Duodenal mucosa (tissue), 2 donors: Measurements from ENCODE around the gene PADI2.

Experiments
- H3K27ac ChIP-seq: one replicate; pipeline ENCODE4 v1.7.0; 2013; ENCODE audit warnings: low read depth, low read length
- H3K27me3 ChIP-seq, 2 donors: one replicate each; pipeline ENCODE4 v1.7.0; 2013; ENCODE audit warnings: low read length in 2 of 2, control low read depth in 1 of 2; ENCODE audit not compliant: insufficient read depth in 2 of 2, control insufficient read depth in 1 of 2
- H3K36me3 ChIP-seq, 2 donors: one replicate each; pipeline ENCODE4 v1.7.0; 2013; ENCODE audit warnings: low read length in 2 of 2, control low read depth in 1 of 2; ENCODE audit not compliant: insufficient read depth in 2 of 2, control insufficient read depth in 1 of 2
- H3K4me1 ChIP-seq, 2 donors: one replicate each; pipeline ENCODE4 v1.7.0; 2013; ENCODE audit warnings: low read length in 2 of 2, control low read depth in 1 of 2; ENCODE audit not compliant: insufficient read depth in 2 of 2, control insufficient read depth in 1 of 2
- H3K4me3 ChIP-seq, 2 donors: one replicate each; pipeline ENCODE4 v1.7.0; 2013; ENCODE audit warnings: low read length in 2 of 2, low read depth in 1 of 2
- H3K9ac ChIP-seq, 2 donors: one replicate each; pipeline ENCODE4 v1.7.0; 2013; ENCODE audit warnings: low read length in 2 of 2, low read depth in 1 of 2
- H3K9me3 ChIP-seq, 2 donors: one replicate each; pipeline ENCODE4 v1.7.0; 2013; ENCODE audit warnings: low read length in 2 of 2, control low read depth in 1 of 2; ENCODE audit not compliant: control insufficient read depth in 1 of 2

PADI2 gene

DNA sequence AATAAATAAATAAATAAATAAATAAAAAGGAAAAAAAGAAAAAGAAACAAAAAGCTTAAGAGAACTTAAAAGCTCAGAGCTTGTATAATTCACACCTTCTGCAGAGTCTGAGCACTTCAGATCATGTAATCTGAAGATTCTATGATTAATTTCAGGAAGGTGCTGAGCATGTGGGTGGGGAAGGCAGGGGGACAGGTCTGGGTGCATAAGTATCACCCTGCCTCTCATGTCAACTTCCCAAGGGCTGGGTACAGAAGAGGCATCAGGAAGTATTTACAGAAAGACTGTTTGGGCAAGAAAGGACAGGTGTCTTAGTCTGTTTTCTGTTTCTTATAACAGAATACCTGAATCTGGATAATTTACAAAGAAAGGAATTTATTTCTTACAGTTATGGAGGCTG is 20.4 kb upstream of the PADI2 start:
- Histone ChIP-seq H3K36me3 (no peaks in the 10 kb centered on the region), H3K9me3 (no peaks in the 10 kb centered on the region), H3K4me3 (no peak overlapping the region), H3K4me1 (no peaks in the 10 kb centered on the region), H3K27me3 (peaks cover 0 to 3% of the 10 kb centered on the region in 2 donors), H3K9ac (no peak overlapping the region), H3K27ac (no peak overlapping the region)

DNA sequence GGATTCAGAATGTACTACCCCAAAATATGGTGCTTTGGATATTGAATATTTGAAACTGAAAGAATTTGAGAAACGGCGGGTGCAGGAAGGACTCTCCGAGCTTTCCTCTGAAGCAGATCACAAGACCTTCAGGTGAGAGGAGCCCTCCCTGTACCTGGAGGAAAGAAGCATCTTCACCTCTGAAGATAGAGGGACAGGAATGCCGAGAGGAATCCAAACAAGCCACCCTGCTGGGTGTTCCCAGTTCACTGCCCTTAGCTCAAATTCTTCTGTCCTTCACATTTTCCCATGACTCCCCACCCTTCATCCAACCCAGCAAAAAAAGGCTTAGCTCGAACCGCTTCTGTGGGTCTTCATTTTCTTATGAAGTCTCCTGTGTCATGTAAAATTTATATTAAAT is 18.2 kb upstream of the PADI2 start:
- H3K27me3 ChIP-seq: peaks cover 0 to 3% of the 10 kb centered on the region in 2 donors
- no peak overlapping the region for H3K27ac ChIP-seq
- no peak overlapping the region for H3K4me3 ChIP-seq
- H3K9me3 ChIP-seq: no peaks in the 10 kb centered on the region
- H3K36me3 ChIP-seq: no peaks in the 10 kb centered on the region
- no peak overlapping the region for H3K9ac ChIP-seq
- H3K4me1 ChIP-seq: no peaks in the 10 kb centered on the region

DNA sequence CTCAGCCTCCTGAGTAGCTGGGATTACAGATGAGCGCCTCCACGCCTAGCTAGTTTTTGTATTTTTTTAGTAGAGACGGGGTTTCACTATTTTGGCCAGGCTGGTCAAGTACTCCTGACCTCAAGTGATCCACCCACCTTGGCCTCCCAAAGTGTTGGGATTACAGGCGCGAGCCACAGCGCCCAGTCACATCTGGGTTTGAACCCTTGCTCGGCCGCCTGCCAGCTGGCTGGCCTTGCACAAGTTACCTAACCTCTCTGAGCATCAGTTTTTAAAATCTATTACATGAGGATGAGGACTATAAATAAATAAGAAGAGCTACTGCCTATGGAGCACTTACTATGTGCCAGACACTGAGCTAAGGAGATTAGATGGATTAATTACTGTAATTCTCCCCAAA is 17.7 kb upstream of the PADI2 start:
- Histone ChIP-seq H3K4me1 (no peaks in the 10 kb centered on the region), H3K9ac (no peak overlapping the region), H3K36me3 (no peaks in the 10 kb centered on the region), H3K27me3 (peaks cover 0 to 3% of the 10 kb centered on the region in 2 donors), H3K4me3 (no peak overlapping the region), H3K27ac (no peak overlapping the region), H3K9me3 (no peaks in the 10 kb centered on the region)

DNA sequence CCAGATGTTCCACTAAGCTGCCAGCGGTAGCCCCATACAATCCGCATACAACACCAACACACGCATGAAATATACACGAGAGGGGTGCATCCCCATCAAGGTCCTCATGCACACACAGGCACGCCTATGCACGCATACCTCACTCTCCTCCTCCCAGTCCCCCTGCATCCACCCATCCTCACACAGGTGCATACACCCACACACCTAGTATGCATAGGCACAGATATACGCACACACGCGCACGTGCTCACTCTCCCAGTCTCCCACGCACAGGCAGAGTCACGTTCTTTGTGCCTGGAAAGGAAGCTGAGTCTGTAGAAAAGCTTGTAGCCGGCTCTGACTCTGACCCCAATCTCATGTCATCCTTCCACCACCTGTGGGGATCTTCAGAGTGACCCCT is 16.9 kb upstream of the PADI2 start:
- H3K4me1 ChIP-seq: no peaks in the 10 kb centered on the region
- no peak overlapping the region for H3K27ac ChIP-seq
- H3K9ac ChIP-seq: no peak overlapping the region
- H3K4me3 ChIP-seq: no peak overlapping the region
- peaks cover 0 to 3% of the 10 kb centered on the region in 2 donors for H3K27me3 ChIP-seq
- no peaks in the 10 kb centered on the region for H3K36me3 ChIP-seq
- no peaks in the 10 kb centered on the region for H3K9me3 ChIP-seq

DNA sequence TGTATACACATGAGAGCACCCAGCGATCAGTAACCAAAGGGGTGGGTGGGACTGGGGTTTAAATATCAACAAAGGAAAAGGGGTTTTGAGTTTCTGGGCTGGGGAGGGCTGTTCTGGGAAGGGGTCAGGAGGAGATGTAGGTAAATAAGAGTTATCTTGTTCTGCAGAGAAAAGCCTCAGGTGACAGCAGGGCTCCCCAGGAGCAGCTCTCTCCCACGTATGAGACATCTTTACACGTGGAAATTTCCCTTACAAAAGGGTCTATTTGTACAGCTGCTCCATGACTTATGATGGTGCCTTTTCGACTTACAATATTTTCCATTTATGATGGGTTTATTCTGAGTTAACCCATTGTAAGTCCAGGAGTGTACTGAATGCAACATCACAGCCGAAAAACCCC is 16.3 kb upstream of the PADI2 start:
- Histone ChIP-seq H3K27me3 (peaks cover 0 to 3% of the 10 kb centered on the region in 2 donors), H3K36me3 (no peaks in the 10 kb centered on the region), H3K9ac (no peak overlapping the region), H3K27ac (no peak overlapping the region), H3K4me1 (no peaks in the 10 kb centered on the region), H3K9me3 (no peaks in the 10 kb centered on the region), H3K4me3 (no peak overlapping the region)

DNA sequence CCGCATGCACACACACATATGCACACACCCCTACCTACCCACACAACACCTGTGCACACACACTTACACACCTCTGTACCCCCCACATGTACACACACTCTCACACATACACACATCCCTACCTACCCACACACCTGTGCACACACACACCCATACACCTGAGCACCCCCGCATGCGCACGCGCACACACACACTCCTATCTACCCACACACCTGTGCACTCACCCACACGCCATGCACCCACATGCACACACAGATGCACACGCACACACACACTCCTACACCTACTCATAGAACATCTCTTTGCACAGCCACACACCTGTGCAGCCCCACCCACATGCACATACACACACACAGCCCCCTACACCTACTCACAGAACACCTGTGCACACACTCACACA is 15.5 kb upstream of the PADI2 start:
- no peak overlapping the region for H3K9ac ChIP-seq
- H3K9me3 ChIP-seq: no peaks in the 10 kb centered on the region
- no peaks in the 10 kb centered on the region for H3K4me1 ChIP-seq
- H3K36me3 ChIP-seq: no peaks in the 10 kb centered on the region
- no peak overlapping the region for H3K4me3 ChIP-seq
- peaks cover 0 to 3% of the 10 kb centered on the region in 2 donors for H3K27me3 ChIP-seq
- H3K27ac ChIP-seq: no peak overlapping the region

DNA sequence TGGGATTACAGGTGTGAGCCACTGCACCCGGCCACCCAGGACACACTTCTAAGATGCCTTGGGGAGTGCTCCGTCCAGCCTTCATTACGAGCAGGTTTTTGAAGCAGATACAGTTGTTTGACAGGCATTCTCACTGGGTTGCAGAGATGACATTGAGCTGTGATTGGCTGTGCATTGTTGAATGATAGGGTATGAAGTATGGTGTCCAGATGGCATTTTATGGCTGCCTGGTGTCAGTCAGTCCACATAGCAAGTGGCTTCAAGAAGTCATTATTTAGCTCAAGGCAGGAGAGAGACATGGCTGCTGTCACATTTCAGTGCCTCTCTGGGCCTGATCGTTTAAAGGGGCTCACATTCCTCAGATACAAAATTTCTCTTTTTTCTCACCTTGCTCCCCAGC is 14.8 kb upstream of the PADI2 start:
- H3K9me3 ChIP-seq: no peaks in the 10 kb centered on the region
- H3K9ac ChIP-seq: no peak overlapping the region
- no peak overlapping the region for H3K4me3 ChIP-seq
- H3K4me1 ChIP-seq: no peaks in the 10 kb centered on the region
- no peaks in the 10 kb centered on the region for H3K36me3 ChIP-seq
- peaks cover 0 to 3% of the 10 kb centered on the region in 2 donors for H3K27me3 ChIP-seq
- no peak overlapping the region for H3K27ac ChIP-seq

DNA sequence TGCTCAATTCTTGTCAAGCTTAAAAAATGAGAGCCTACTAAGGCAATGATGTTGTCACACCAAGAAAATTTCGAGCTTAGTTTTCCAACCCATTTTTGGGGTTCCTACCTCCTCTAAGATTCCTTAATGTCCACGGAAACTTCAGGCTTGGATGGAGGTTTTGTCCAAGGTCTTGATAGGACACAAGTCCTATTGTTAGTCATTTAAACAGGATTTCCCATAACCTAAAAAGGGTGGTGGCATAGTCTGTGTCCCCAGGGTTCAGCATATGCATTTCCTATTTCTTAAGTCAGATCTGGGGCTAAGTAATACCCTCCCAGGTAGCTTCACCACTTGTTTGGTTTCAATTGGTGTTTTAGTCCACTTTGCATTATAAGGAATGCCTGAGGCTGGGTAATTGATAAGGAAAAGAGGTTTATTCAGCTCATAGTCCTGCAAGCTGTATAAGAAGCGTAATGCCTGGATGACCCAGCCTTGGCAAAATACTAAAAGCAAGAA is 10.9 kb upstream of the PADI2 start:
- no peak overlapping the region for H3K27ac ChIP-seq
- no peaks in the 10 kb centered on the region for H3K36me3 ChIP-seq
- no peaks in the 10 kb centered on the region for H3K27me3 ChIP-seq
- H3K9ac ChIP-seq: no peak overlapping the region
- no peak overlapping the region for H3K4me3 ChIP-seq
- no peaks in the 10 kb centered on the region for H3K9me3 ChIP-seq
- H3K4me1 ChIP-seq: no peaks in the 10 kb centered on the region

DNA sequence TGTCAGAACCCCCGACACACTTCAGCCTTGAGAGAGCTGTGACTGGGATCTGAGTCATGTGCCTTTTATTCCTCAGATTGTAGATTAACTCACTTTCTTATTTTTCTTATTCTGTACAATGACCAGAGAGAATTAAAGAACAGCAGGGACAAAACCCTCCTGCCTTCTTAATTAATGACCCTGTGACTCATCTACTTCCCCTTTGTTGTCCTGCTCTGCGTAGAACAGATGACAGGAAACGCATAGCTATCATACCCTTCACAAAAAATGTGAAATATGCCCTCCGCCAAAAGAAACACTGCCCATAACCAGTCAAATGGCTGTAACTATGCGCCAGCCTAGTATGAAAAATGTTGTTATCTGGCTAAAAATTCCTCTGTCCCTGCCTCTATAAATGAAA is 9.1 kb upstream of the PADI2 start:
- H3K4me1 ChIP-seq: no peaks in the 10 kb centered on the region
- H3K36me3 ChIP-seq: no peaks in the 10 kb centered on the region
- H3K4me3 ChIP-seq: no peak overlapping the region
- H3K27ac ChIP-seq: no peak overlapping the region
- no peaks in the 10 kb centered on the region for H3K9me3 ChIP-seq
- H3K9ac ChIP-seq: no peak overlapping the region
- no peaks in the 10 kb centered on the region for H3K27me3 ChIP-seq

DNA sequence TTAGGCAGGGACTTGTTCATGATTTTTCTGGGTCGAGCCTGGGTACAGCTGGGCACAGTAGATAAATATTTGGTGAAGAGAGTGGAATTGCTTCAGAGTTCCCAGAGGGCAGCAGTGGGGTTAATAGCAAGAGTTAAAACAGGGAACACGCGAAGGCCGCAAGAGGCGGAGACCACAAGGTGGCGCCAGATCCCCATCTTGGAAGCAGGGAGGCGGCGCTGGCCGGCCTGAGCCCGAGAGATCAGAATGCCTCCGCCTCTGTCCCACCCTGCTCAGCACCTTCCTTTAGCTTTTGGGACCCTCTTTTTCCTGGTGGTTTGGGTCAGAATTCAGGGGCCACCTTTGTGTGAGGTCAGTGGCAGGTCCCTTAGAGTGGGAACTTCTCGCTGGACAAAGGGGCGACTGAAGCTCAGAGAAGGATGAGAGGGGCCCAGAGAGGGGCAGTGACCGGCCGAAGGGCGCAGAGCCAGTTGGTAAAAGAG is 6.5 kb upstream of the PADI2 start:
- no peaks in the 10 kb centered on the region for H3K36me3 ChIP-seq
- no peak overlapping the region for H3K27ac ChIP-seq
- no peak overlapping the region for H3K9ac ChIP-seq
- H3K4me3 ChIP-seq: no peak overlapping the region
- no peaks in the 10 kb centered on the region for H3K9me3 ChIP-seq
- no peaks in the 10 kb centered on the region for H3K27me3 ChIP-seq
- H3K4me1 ChIP-seq: peaks cover 0 to 11% of the 10 kb centered on the region in 2 donors
